ENCODE data around the gene NRN1L. TPM values are rescaled to one million over a fixed set of nuclear protein-coding genes. Genes with fewer than 3 reads are reported as not detected.

The NRN1L gene
- total and polyA plus RNA-seq, 4 donors: 1.1 to 5.8 (median 3.6) TPM

- Histone ChIP-seq H3K9me3 (ENCODE audit: control insufficient read depth in 4 of 4, insufficient read depth in 3 of 4, low read length in 3 of 4) (no peaks in the 10 kb centered on the region), H3K4me3 (no peak overlapping the region), H3K4me1 (ENCODE audit: control insufficient read depth in 5 of 5, insufficient read depth in 5 of 5, low read length in 5 of 5) (peaks cover 0 to 24% (median 0%) of the 10 kb centered on the region in 5 donors), H3K27ac (ENCODE audit: low read depth in 1 of 2, low read length in 1 of 2) (no peak overlapping the region), H3K36me3 (ENCODE audit: control insufficient read depth in 4 of 4, insufficient read depth in 4 of 4, low read length in 4 of 4) (peaks cover 0 to 30% (median 20%) of the 10 kb centered on the region in 4 donors), H3K27me3 (ENCODE audit: control insufficient read depth in 3 of 3, insufficient read depth in 3 of 3, low read length in 2 of 3) (no peaks in the 10 kb centered on the region), H3K9ac (ENCODE audit: insufficient read depth in 1 of 2, low read length in 2 of 2) (no peak overlapping the region)
- ATAC-seq (ENCODE audit: insufficient read depth, low FRiP score): no peak
- peak in 1 of 3 donors; percentile 29 for DNase-seq
- WGBS, 2 donors: 97 to 98% methylated on average over 2 of the region's 2 CpGs
- TF ChIP-seq, protein P1, sequence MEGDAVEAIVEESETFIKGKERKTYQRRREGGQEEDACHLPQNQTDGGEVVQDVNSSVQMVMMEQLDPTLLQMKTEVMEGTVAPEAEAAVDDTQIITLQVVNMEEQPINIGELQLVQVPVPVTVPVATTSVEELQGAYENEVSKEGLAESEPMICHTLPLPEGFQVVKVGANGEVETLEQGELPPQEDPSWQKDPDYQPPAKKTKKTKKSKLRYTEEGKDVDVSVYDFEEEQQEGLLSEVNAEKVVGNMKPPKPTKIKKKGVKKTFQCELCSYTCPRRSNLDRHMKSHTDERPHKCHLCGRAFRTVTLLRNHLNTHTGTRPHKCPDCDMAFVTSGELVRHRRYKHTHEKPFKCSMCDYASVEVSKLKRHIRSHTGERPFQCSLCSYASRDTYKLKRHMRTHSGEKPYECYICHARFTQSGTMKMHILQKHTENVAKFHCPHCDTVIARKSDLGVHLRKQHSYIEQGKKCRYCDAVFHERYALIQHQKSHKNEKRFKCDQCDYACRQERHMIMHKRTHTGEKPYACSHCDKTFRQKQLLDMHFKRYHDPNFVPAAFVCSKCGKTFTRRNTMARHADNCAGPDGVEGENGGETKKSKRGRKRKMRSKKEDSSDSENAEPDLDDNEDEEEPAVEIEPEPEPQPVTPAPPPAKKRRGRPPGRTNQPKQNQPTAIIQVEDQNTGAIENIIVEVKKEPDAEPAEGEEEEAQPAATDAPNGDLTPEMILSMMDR (IDR thresholded peaks at IDR 0.05; ENCODE audit: control extremely low read depth, extremely low read depth): peak; percentile 22
Observed at GRCh38 chr16:67865318-67865717, 19.4 kb upstream of the NRN1L start.

DNA sequence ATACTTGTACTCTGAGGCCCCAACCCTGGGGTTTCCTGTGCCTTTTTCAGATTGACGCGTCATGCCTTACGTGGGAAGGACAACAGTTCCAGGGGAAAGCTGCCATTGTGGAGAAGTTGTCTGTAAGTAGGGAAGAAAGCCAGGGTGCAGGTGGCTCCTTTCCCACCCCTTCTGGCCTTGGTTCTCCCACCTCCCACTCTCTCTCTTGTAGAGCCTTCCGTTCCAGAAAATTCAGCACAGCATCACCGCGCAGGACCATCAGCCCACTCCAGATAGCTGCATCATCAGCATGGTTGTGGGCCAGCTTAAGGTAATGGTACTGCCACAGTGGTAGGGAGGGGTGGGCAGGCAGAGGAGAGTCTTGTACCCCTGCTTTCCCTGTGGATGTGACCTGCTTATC lies 16.4 kb upstream of the NRN1L start:
- no peak overlapping the region for H3K4me3 ChIP-seq
- H3K4me1 ChIP-seq (ENCODE audit: control insufficient read depth in 5 of 5, insufficient read depth in 5 of 5, low read length in 5 of 5): peaks cover 0 to 7% (median 4%) of the 10 kb centered on the region in 5 donors
- TF ChIP-seq, protein P1 (IDR thresholded peaks at IDR 0.05; ENCODE audit: control extremely low read depth, extremely low read depth): no peak
- H3K9ac ChIP-seq (ENCODE audit: insufficient read depth in 1 of 2, low read length in 2 of 2): no peak overlapping the region
- 92 to 95% methylated on average over 6 of the region's 6 CpGs for WGBS, 2 donors
- H3K9me3 ChIP-seq (ENCODE audit: control insufficient read depth in 4 of 4, insufficient read depth in 3 of 4, low read length in 3 of 4): no peaks in the 10 kb centered on the region
- no peak for DNase-seq
- H3K27ac ChIP-seq (ENCODE audit: low read depth in 1 of 2, low read length in 1 of 2): no peak overlapping the region
- H3K36me3 ChIP-seq (ENCODE audit: control insufficient read depth in 4 of 4, insufficient read depth in 4 of 4, low read length in 4 of 4): peaks cover 0 to 32% (median 20%) of the 10 kb centered on the region in 4 donors
- H3K27me3 ChIP-seq (ENCODE audit: control insufficient read depth in 3 of 3, insufficient read depth in 3 of 3, low read length in 2 of 3): no peaks in the 10 kb centered on the region
- no peak for ATAC-seq (ENCODE audit: insufficient read depth, low FRiP score)

GRCh38 chr16:67869653-67870052 lies 15.0 kb upstream of the NRN1L start:
- Histone ChIP-seq H3K36me3 (ENCODE audit: control insufficient read depth in 4 of 4, insufficient read depth in 4 of 4, low read length in 4 of 4) (peaks cover 0 to 31% (median 20%) of the 10 kb centered on the region in 4 donors), H3K4me1 (ENCODE audit: control insufficient read depth in 5 of 5, insufficient read depth in 5 of 5, low read length in 5 of 5) (peaks cover 7 to 15% (median 9%) of the 10 kb centered on the region in 5 donors), H3K9ac (ENCODE audit: insufficient read depth in 1 of 2, low read length in 2 of 2) (no peak overlapping the region), H3K4me3 (no peak overlapping the region), H3K27me3 (ENCODE audit: control insufficient read depth in 3 of 3, insufficient read depth in 3 of 3, low read length in 2 of 3) (no peaks in the 10 kb centered on the region), H3K9me3 (ENCODE audit: control insufficient read depth in 4 of 4, insufficient read depth in 3 of 4, low read length in 3 of 4) (no peaks in the 10 kb centered on the region), H3K27ac (ENCODE audit: low read depth in 1 of 2, low read length in 1 of 2) (no peak overlapping the region)
- TF ChIP-seq, protein P1 (IDR thresholded peaks at IDR 0.05; ENCODE audit: control extremely low read depth, extremely low read depth): no peak
- 89 to 91% methylated on average over 7 of the region's 7 CpGs for WGBS, 2 donors
- ATAC-seq (ENCODE audit: insufficient read depth, low FRiP score): no peak
- DNase-seq: no peak

DNA sequence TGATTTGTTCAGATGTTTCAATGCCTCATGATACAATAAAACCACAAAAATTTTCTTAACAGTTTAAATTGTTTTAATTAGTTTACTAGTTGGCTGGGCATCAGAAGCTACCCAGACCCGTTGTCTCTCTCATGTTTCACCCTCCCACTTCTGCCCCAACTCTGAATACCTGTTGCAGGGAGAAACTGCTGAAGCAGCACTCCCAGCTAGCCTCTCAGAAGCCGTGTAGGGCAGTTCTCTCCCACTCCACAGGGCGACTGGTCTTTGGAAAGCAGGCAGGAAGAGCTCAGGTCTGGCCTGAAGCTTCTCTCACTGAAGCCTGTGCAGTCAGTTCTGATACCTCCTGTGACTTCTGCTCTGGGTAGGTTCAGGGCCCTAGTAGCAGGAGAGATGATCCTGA lies 13.4 kb upstream of the NRN1L start:
- WGBS, 2 donors: 80 to 81% methylated on average over 3 of the region's 3 CpGs
- Histone ChIP-seq H3K9ac (ENCODE audit: insufficient read depth in 1 of 2, low read length in 2 of 2) (no peak overlapping the region), H3K4me1 (ENCODE audit: control insufficient read depth in 5 of 5, insufficient read depth in 5 of 5, low read length in 5 of 5) (peaks cover 7 to 15% (median 9%) of the 10 kb centered on the region in 5 donors), H3K9me3 (ENCODE audit: control insufficient read depth in 4 of 4, insufficient read depth in 3 of 4, low read length in 3 of 4) (no peaks in the 10 kb centered on the region), H3K36me3 (ENCODE audit: control insufficient read depth in 4 of 4, insufficient read depth in 4 of 4, low read length in 4 of 4) (peaks cover 0 to 30% (median 17%) of the 10 kb centered on the region in 4 donors), H3K4me3 (no peak overlapping the region), H3K27ac (ENCODE audit: low read depth in 1 of 2, low read length in 1 of 2) (no peak overlapping the region), H3K27me3 (ENCODE audit: control insufficient read depth in 3 of 3, insufficient read depth in 3 of 3, low read length in 2 of 3) (no peaks in the 10 kb centered on the region)
- ATAC-seq (ENCODE audit: insufficient read depth, low FRiP score) (no peak), DNase-seq (no peak)
- TF ChIP-seq, protein P1 (IDR thresholded peaks at IDR 0.05; ENCODE audit: control extremely low read depth, extremely low read depth): no peak

Data from lung (tissue), 12 donors.